Body of pancreas (tissue), 4 donors: ENCODE results near the gene ALDH9A1.

Experiments
- CTCF ChIP-seq, 7 experiments: fragments of 450-650 bp in 4 of 7; fragments of 200-600 bp in 3 of 7; sonication (generic) in 3 of 7; IDR thresholded peaks; one replicate each; pipeline ENCODE4 v1.5.1; 2016 to 2019; ENCODE audit warnings: antibody characterized with exemption in 7 of 7
- POLR2A ChIP-seq, 3 donors: fragments of 450-650 bp; IDR thresholded peaks; one replicate each; pipeline ENCODE4 v1.6.1; 2016; ENCODE audit warnings: antibody characterized with exemption in 3 of 3, mild to moderate bottlenecking in 2 of 3

- TF ChIP-seq CTCF (IDR thresholded peaks at IDR 0.05) (no peak), POLR2A (IDR thresholded peaks at IDR 0.05) (no peak)
Measured at GRCh38 chr1:165650981-165651625, 47.3 kb downstream of the ALDH9A1 start.
